PC-3 (cell line): ENCODE measurements around the gene KLF12. TPM values are rescaled to one million over a fixed set of nuclear protein-coding genes. Genes with fewer than 3 reads are reported as not detected.

ENCODE experiments used
- ATAC-seq: fragments of 200-7000 bp; cut with Tn5 transposase; 2 replicates; pipeline ENCODE4 v1.9.1; 2020; ENCODE audit warnings: mild to moderate bottlenecking, moderate library complexity
- BruUV-seq: library from RNA; stranded (reverse); fragments of 400-500 nt; replicated peaks from 2 replicates; lab custom pipeline; 2021; lab: Mats Ljungman, UMichigan
- CTCF ChIA-PET: fragments of 300-600 bp; sonication (Branson Sonifier 250); formaldehyde crosslinking; loops from one replicate; lab custom pipeline; 2022; ENCODE audit warnings: antibody characterized with exemption; lab: Charles Lee
- POLR2A ChIA-PET: fragments of 300-600 bp; sonication (Branson Sonifier 250); formaldehyde crosslinking; loops from one replicate; lab custom pipeline; 2022; ENCODE audit warnings: antibody characterized with exemption; ENCODE audit not compliant: unreplicated experiment; lab: Charles Lee
- DNase-seq: peaks from one replicate; pipeline ENCODE4 v3.0.0-alpha.2; 2015
- H2AFZ ChIP-seq: fragments of 300-600 bp; sonication (generic); 2 replicates; pipeline ENCODE4 v1.6.0; 2016; ENCODE audit warnings: antibody characterized with exemption, low read length
- H3F3A ChIP-seq: fragments of 300-600 bp; sonication (generic); one replicate; pipeline ENCODE4 v1.6.0; 2017; ENCODE audit warnings: antibody characterized with exemption, low read length, control low read depth, mild to moderate bottlenecking; ENCODE audit not compliant: unreplicated experiment
- H3K27ac ChIP-seq: fragments of 300-600 bp; sonication (generic); 2 replicates; pipeline ENCODE4 v1.5.1; 2016; ENCODE audit warnings: mild to moderate bottlenecking, low read length
- H3K27me3 ChIP-seq: fragments of 300-600 bp; sonication (generic); 2 replicates; pipeline ENCODE4 v1.6.1; 2016; ENCODE audit warnings: low read length, mixed read lengths
- H3K36me3 ChIP-seq: fragments of 300-600 bp; sonication (generic); 2 replicates; pipeline ENCODE4 v1.6.1; 2016; ENCODE audit warnings: low read depth, mixed run types, low read length, mixed read lengths
- H3K4me1 ChIP-seq: fragments of 300-600 bp; sonication (generic); 2 replicates; pipeline ENCODE4 v1.5.1; 2016; ENCODE audit warnings: low read length; ENCODE audit not compliant: insufficient read depth
- H3K4me2 ChIP-seq: fragments of 300-600 bp; sonication (generic); 2 replicates; pipeline ENCODE4 v1.6.0; 2016; ENCODE audit warnings: low read length
- H3K4me3 ChIP-seq: fragments of 300-600 bp; sonication (generic); 2 replicates; pipeline ENCODE4 v1.5.1; 2016; ENCODE audit warnings: mild to moderate bottlenecking, low read length, mixed read lengths
- H3K79me2 ChIP-seq: fragments of 300-600 bp; sonication (generic); 2 replicates; pipeline ENCODE4 v1.6.1; 2017; ENCODE audit warnings: low read length, mixed read lengths
- H3K9ac ChIP-seq: fragments of 300-600 bp; sonication (generic); 2 replicates; pipeline ENCODE4 v1.6.0; 2016; ENCODE audit warnings: mild to moderate bottlenecking, low read length
- H3K9me2 ChIP-seq: fragments of 300-600 bp; sonication (generic); replicated peaks from 2 replicates; pipeline ENCODE4 v1.6.1; 2016; ENCODE audit warnings: mixed run types, low read length, mixed read lengths
- H3K9me3 ChIP-seq: fragments of 300-600 bp; sonication (generic); 2 replicates; pipeline ENCODE4 v1.6.1; 2016; ENCODE audit warnings: low read length, mixed read lengths
- H4K20me1 ChIP-seq: fragments of 300-600 bp; sonication (generic); 2 replicates; pipeline ENCODE4 v1.6.1; 2016; ENCODE audit warnings: low read length, mixed read lengths
- EZH2 ChIP-seq: fragments of 300-600 bp; sonication (generic); IDR thresholded peaks from one replicate; pipeline ENCODE4 v1.6.1; 2017; ENCODE audit warnings: antibody characterized with exemption, mild to moderate bottlenecking, low read length; ENCODE audit not compliant: unreplicated experiment
- EZH2phosphoT487 ChIP-seq: fragments of 300-600 bp; sonication (generic); IDR thresholded peaks from 2 replicates; pipeline ENCODE4 v1.6.1; 2018; ENCODE audit warnings: mild to moderate bottlenecking, antibody characterized with exemption, low read length, borderline replicate concordance
- intact Hi-C: fragments of 100-400 bp; cut with micrococcal nuclease; formaldehyde crosslinking; loops from 2 replicates; pipeline ENCODE4 v1.9.0; 2023
- total RNA-seq: library from RNA; depleted of rRNA; stranded (reverse); fragments of >200 nt; gene quantifications from 2 replicates; pipeline ENCODE4 v1.2.3, GENCODE V29; 2014
- TF ChIP-seq, protein P1 (sequence below): fragments of 300-600 bp; sonication (generic); conservative IDR thresholded peaks from 2 replicates; pipeline ENCODE4 v1.5.1; 2017; ENCODE audit warnings: antibody characterized with exemption, low read depth, mild to moderate bottlenecking, low read length

Gene KLF12
- total RNA-seq, 1 experiment from 2014 or later = 6.4 TPM

DNA sequence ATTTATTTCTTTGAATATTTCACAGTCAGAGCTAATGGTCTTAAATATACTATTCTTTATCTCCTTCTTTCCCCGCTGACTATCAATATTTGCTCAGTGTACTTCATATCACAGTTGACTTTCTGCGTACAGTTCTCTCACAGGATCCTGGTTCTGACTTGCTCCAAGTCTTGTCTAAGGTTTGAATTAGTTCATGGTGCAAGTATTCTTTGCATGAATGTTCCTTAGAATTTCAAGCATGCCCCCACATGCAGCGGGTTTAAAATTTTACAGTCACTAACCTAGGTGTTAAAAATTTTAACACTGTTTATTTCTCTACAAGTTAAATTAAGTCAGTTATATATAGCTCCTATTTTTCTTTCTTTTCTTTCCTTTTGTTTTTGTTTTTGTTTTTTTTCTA is 20.8 kb upstream of the KLF12 start:
- Histone ChIP-seq H3K9ac (no peak overlapping the region), H3K4me1 (no peaks in the 10 kb centered on the region), H4K20me1 (no peaks in the 10 kb centered on the region), H3F3A (no peaks in the 10 kb centered on the region), H3K36me3 (no peaks in the 10 kb centered on the region), H2AFZ (no peak overlapping the region), H3K9me3 (no peaks in the 10 kb centered on the region), H3K4me2 (no peak overlapping the region), H3K4me3 (no peak overlapping the region), H3K27me3 (no peaks in the 10 kb centered on the region), H3K9me2 (no peaks in the 10 kb centered on the region), H3K27ac (no peak overlapping the region), H3K79me2 (no peaks in the 10 kb centered on the region)
- TF ChIP-seq EZH2phosphoT487 (no peak), EZH2 (no peak)
- TF ChIP-seq, protein P1, sequence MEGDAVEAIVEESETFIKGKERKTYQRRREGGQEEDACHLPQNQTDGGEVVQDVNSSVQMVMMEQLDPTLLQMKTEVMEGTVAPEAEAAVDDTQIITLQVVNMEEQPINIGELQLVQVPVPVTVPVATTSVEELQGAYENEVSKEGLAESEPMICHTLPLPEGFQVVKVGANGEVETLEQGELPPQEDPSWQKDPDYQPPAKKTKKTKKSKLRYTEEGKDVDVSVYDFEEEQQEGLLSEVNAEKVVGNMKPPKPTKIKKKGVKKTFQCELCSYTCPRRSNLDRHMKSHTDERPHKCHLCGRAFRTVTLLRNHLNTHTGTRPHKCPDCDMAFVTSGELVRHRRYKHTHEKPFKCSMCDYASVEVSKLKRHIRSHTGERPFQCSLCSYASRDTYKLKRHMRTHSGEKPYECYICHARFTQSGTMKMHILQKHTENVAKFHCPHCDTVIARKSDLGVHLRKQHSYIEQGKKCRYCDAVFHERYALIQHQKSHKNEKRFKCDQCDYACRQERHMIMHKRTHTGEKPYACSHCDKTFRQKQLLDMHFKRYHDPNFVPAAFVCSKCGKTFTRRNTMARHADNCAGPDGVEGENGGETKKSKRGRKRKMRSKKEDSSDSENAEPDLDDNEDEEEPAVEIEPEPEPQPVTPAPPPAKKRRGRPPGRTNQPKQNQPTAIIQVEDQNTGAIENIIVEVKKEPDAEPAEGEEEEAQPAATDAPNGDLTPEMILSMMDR = no peak
- intact Hi-C loops = no loop called here
- BruUV-seq = no TSS peak
- DNase-seq = no peak
- ATAC-seq = no peak
- ChIA-PET POLR2A (no interaction called here), CTCF (no interaction called here)

DNA sequence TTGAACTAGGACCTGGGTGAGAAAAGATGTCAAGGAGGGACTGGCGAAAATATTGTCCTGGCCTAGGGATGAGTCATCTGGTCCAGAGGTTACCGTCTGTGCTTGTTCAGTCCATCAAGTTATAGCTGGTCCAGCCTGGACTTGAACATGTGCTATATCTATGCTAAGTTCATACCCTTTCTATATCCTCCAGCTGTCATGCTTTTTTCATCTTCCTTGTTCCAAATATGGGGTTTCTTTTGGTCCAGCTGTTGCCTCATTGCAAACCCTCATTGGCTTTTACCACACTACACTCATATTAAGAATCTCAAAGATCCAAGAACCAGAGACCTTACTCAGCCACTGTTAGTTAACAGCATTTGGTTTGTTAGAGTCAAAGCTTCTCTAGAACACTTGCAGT is 19.1 kb upstream of the KLF12 start:
- intact Hi-C loops = no loop called here
- ChIA-PET POLR2A (no interaction called here), CTCF (no interaction called here)
- no peaks in the 10 kb centered on the region for H3K27me3 ChIP-seq
- H3K9me2 ChIP-seq = no peaks in the 10 kb centered on the region
- no peak for DNase-seq
- TF ChIP-seq EZH2 (no peak), EZH2phosphoT487 (no peak)
- TF ChIP-seq, protein P1 = no peak
- no peaks in the 10 kb centered on the region for H3K79me2 ChIP-seq
- H3K9ac ChIP-seq = no peak overlapping the region
- no peak overlapping the region for H2AFZ ChIP-seq
- H3K27ac ChIP-seq = no peak overlapping the region
- H3F3A ChIP-seq = no peaks in the 10 kb centered on the region
- no TSS peak for BruUV-seq
- no peaks in the 10 kb centered on the region for H4K20me1 ChIP-seq
- H3K36me3 ChIP-seq = no peaks in the 10 kb centered on the region
- H3K4me1 ChIP-seq = no peaks in the 10 kb centered on the region
- no peak overlapping the region for H3K4me3 ChIP-seq
- no peak for ATAC-seq
- H3K4me2 ChIP-seq = no peak overlapping the region
- no peaks in the 10 kb centered on the region for H3K9me3 ChIP-seq

DNA sequence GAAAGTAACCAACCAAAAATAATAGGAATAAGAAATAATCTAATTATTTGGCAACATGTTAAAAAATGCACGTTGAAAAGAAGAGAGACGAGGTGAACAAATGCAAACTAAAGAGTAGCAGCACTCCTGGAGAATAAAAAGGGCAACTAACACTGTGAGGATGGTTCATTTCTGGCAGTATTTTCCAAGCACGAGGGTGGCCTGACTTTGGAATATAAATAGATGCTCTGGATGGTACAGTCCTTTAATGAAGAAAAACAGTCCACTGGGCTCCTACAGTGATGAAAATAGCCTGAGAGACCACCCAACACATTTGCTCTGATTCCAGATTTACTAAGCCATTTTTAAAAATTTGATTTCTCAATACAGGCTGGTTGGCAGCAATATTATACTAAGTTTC is 17.7 kb upstream of the KLF12 start:
- BruUV-seq = no TSS peak
- Histone ChIP-seq H3K79me2 (no peaks in the 10 kb centered on the region), H3K4me1 (no peaks in the 10 kb centered on the region), H3F3A (no peaks in the 10 kb centered on the region), H3K9me3 (no peaks in the 10 kb centered on the region), H2AFZ (no peak overlapping the region), H3K4me2 (no peak overlapping the region), H3K36me3 (no peaks in the 10 kb centered on the region), H4K20me1 (no peaks in the 10 kb centered on the region), H3K27ac (no peak overlapping the region), H3K4me3 (no peak overlapping the region), H3K27me3 (no peaks in the 10 kb centered on the region), H3K9ac (no peak overlapping the region), H3K9me2 (no peaks in the 10 kb centered on the region)
- DNase-seq = no peak
- CTCF ChIA-PET = no interaction called here
- ATAC-seq = no peak
- TF ChIP-seq EZH2 (no peak), EZH2phosphoT487 (no peak)
- TF ChIP-seq, protein P1 = no peak
- intact Hi-C loops = no loop called here
- POLR2A ChIA-PET = no interaction called here
